GM12878 (cell line): Measurements from ENCODE around the gene AP3B1. TPM values are rescaled to one million over a fixed set of nuclear protein-coding genes. Genes with fewer than 3 reads are reported as not detected.

Experiments used
- ATAC-seq: fragments of 200-7000 bp; cut with Tn5 transposase; 3 replicates; pipeline ENCODE4 v1.9.1; 2020; ENCODE audit warnings: mild to moderate bottlenecking, moderate library complexity
- BruUV-seq: library from RNA; stranded (reverse); fragments of 400-500 nt; replicated peaks from 2 replicates; lab custom pipeline; 2021; lab: Mats Ljungman, UMichigan
- CTCF ChIA-PET: fragments of 300-600 bp; sonication (Branson Sonifier 250); formaldehyde crosslinking; extraction: SDS; loops from one replicate; lab custom pipeline; 2021; ENCODE audit warnings: inconsistent platforms; lab: Yijun Ruan, JAX
- POLR2A ChIA-PET: fragments of 350-600 bp; formaldehyde crosslinking; extraction: SDS; loops from one replicate; lab custom pipeline; 2021; ENCODE audit warnings: inconsistent platforms; lab: Charles Lee
- RAD21 ChIA-PET: fragments of 300-600 bp; sonication (Branson Sonifier 250); formaldehyde crosslinking; loops from one replicate; lab custom pipeline; 2023; ENCODE audit warnings: antibody characterized with exemption; ENCODE audit not compliant: unreplicated experiment; lab: Charles Lee
- SMC1A ChIA-PET: fragments of 300-600 bp; sonication (Branson Sonifier 250); formaldehyde crosslinking; loops from one replicate; lab custom pipeline; 2023; ENCODE audit not compliant: unreplicated experiment, uncharacterized antibody; lab: Charles Lee
- DNase-seq: peaks from one replicate; pipeline ENCODE4 v3.0.0-alpha.2; 2011; ENCODE audit warnings: low read depth, low spot score
- FAIRE-seq: peaks from 3 replicates; lab custom pipeline; 2011; peaks lifted over from hg19 to GRCh38; lab: Jason Lieb, UNC
- H2AFZ ChIP-seq: 2 replicates; pipeline ENCODE4 v1.6.0; 2011; ENCODE audit warnings: low read depth, low read length, control low read depth; ENCODE audit not compliant: control insufficient read depth
- H3K27ac ChIP-seq: 2 replicates; pipeline ENCODE4 v1.5.1; 2011; ENCODE audit warnings: control low read depth; ENCODE audit not compliant: control insufficient read depth, insufficient read depth
- H3K27me3 ChIP-seq, 2 experiments: replicated peaks in 1 of 2; 2 replicates each; pipeline versions ENCODE4 v1.6.0 to v1.6.1; 2011; ENCODE audit warnings: low read length in 1 of 2; ENCODE audit not compliant: control insufficient read depth in 2 of 2, insufficient read depth in 2 of 2
- H3K36me3 ChIP-seq, 2 experiments: 2 replicates each; pipeline ENCODE4 v1.5.1; 2011; ENCODE audit warnings: low read length in 1 of 2; ENCODE audit not compliant: control insufficient read depth in 2 of 2, insufficient read depth in 2 of 2
- H3K4me1 ChIP-seq: 2 replicates; pipeline ENCODE4 v1.6.1; 2011; ENCODE audit warnings: mild to moderate bottlenecking, low read length, moderate library complexity, mixed read lengths; ENCODE audit not compliant: control insufficient read depth, insufficient read depth
- H3K4me2 ChIP-seq: 2 replicates; pipeline ENCODE4 v1.6.0; 2011; ENCODE audit warnings: control low read depth; ENCODE audit not compliant: control insufficient read depth, insufficient read depth
- H3K4me3 ChIP-seq: fragments of 200-600 bp; sonication (generic); 2 replicates; pipeline ENCODE4 v1.5.1; 2016
- H3K79me2 ChIP-seq: 2 replicates; pipeline ENCODE4 v1.6.0; 2011; ENCODE audit warnings: low read length; ENCODE audit not compliant: control insufficient read depth, insufficient read depth
- H3K9ac ChIP-seq: 2 replicates; pipeline ENCODE4 v1.8.0; 2011; ENCODE audit warnings: low read length, control low read depth, mixed read lengths; ENCODE audit not compliant: control insufficient read depth, insufficient read depth
- H3K9me3 ChIP-seq: replicated peaks from 3 replicates; pipeline ENCODE4 v1.5.1; 2011; ENCODE audit warnings: mild to moderate bottlenecking, low read length; ENCODE audit not compliant: control insufficient read depth, insufficient read depth
- H4K20me1 ChIP-seq: 2 replicates; pipeline ENCODE4 v1.6.0; 2011; ENCODE audit not compliant: control insufficient read depth, insufficient read depth
- BACH1 ChIP-seq: fragments of 450-650 bp; IDR thresholded peaks from 2 replicates; pipeline ENCODE4 v1.6.1; 2017; ENCODE audit warnings: mild to moderate bottlenecking, borderline replicate concordance
- BHLHE40 ChIP-seq, 2 experiments: fragments of 450-650 bp in 1 of 2; IDR thresholded peaks; 2 replicates each; pipeline ENCODE4 v1.6.1; 2011 to 2017; ENCODE audit warnings: low read depth in 2 of 2, borderline replicate concordance in 1 of 2, improper control_type of control experiment in 1 of 2, low read length in 1 of 2, mild to moderate bottlenecking in 1 of 2
- BRCA1 ChIP-seq: IDR thresholded peaks from 2 replicates; pipeline ENCODE4 v1.6.1; 2011; ENCODE audit warnings: low read depth, low read length, improper control_type of control experiment
- FOS ChIP-seq: IDR thresholded peaks from 3 replicates; pipeline ENCODE4 v1.6.1; 2011; ENCODE audit warnings: borderline replicate concordance; ENCODE audit not compliant: insufficient read length; ENCODE audit errors: extremely low read depth
- FOXK2 ChIP-seq: fragments of 450-650 bp; IDR thresholded peaks from 2 replicates; pipeline ENCODE4 v1.6.1; 2017; ENCODE audit warnings: mild to moderate bottlenecking, moderate library complexity
- MYB ChIP-seq: fragments of 150-350 bp; IDR thresholded peaks from 2 replicates; pipeline ENCODE4 v1.6.1; 2014; ENCODE audit warnings: mild to moderate bottlenecking, low read depth, low read length, borderline replicate concordance
- PAX8 ChIP-seq: fragments of 450-650 bp; IDR thresholded peaks from 2 replicates; pipeline ENCODE4 v1.6.1; 2017; ENCODE audit warnings: mild to moderate bottlenecking, moderate library complexity
- POLR2AphosphoS2 ChIP-seq: IDR thresholded peaks from 2 replicates; pipeline ENCODE4 v1.6.1; 2011; ENCODE audit warnings: low read depth, mild to moderate bottlenecking, low read length, improper control_type of control experiment, moderate library complexity
- TAF1 ChIP-seq: IDR thresholded peaks from 2 replicates; pipeline ENCODE4 v1.6.1; 2011; ENCODE audit warnings: mild to moderate bottlenecking, low read depth, low read length, borderline replicate concordance
- ZBED1 ChIP-seq: IDR thresholded peaks from 2 replicates; pipeline ENCODE4 v1.6.1; 2016; ENCODE audit warnings: borderline replicate concordance
- in situ Hi-C: fragments of 300-500 bp; cut with MboI; formaldehyde crosslinking; loops from 9 replicates; pipeline ENCODE4 v1.14.3; 2018; ENCODE audit warnings: mixed read lengths
- intact Hi-C: fragments of 100-400 bp; cut with micrococcal nuclease; formaldehyde crosslinking; loops from one replicate; pipeline ENCODE4 v1.14.2; 2022; ENCODE audit not compliant: unreplicated experiment
- polyA plus RNA-seq, 11 experiments: library from polyadenylated mRNA; depleted of rRNA in 4 of 11; unstranded in 6 of 11; stranded (reverse) in 5 of 11; fragments of >200 nt; fragmentation: Nextera tagmentation in 4 of 11; fragmentation: Illumina TruSeq in 1 of 11; extraction: Ambion mirVana in 4 of 11; extraction: Trizol in 1 of 11; gene quantifications; 1 replicate in 1 of 11; 2 replicates in 10 of 11; pipeline versions ENCODE4 v1.2.1 to v1.2.3, GENCODE V29; 2011 to 2016; ENCODE audit warnings: inconsistent platforms in 2 of 11, missing spikeins in 2 of 11, low read depth in 1 of 11
- total RNA-seq, 4 experiments: library from RNA; depleted of rRNA in 3 of 4; stranded (reverse); fragments of >200 nt in 3 of 4; fragmentation: Illumina TruSeq in 1 of 4; extraction: Trizol in 1 of 4; gene quantifications; 2 replicates each; pipeline versions ENCODE4 v1.2.1 to v1.2.3, GENCODE V29; 2013 to 2021
- TF ChIP-seq, protein P1 (sequence below): IDR thresholded peaks from 2 replicates; pipeline ENCODE4 v1.6.1; 2011; ENCODE audit warnings: mild to moderate bottlenecking, low read depth, low read length, moderate library complexity; ENCODE audit not compliant: insufficient replicate concordance
- TF ChIP-seq, protein P2 (sequence below): fragments of 450-650 bp; formaldehyde crosslinking; IDR thresholded peaks from 2 replicates; pipeline ENCODE4 v1.4.0; 2022; ENCODE audit warnings: mild to moderate bottlenecking, moderate library complexity

The AP3B1 gene
- total and polyA plus RNA-seq, 10 of the 15 experiments (the other 5 are each of a cell fraction or from before 2014, with no cell fraction given), result 30.9 to 70.8 (median 46.0) TPM

DNA sequence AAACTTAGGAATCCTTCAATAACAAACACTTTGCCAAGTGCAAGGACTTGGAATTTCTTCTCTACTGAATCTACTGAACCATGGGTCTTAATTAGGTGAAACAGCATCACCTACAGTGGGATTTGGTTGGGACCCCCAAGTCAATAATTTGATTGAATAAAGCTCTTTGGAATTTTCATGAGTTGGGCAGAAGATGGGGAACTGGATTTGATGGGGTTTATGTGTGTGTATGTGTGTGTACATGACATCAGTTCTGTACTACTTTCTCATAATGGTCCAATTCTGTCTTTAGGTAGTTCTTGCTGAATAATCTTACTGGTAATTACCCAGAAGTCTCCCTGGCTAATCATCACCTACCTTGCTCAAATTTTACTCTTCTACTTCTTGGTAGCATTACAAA is 319.9 kb downstream of the AP3B1 start:
- 0 out of 4 replicates have a peak, but pooled peaks cover 0 to 4% of the 10 kb centered on the region in 2 experiments for H3K27me3 ChIP-seq
- RAD21 ChIA-PET, result interaction anchor here (1.4 to 1.6 kb wide), 2 partner anchors 37 to 414 kb away, joined by 3 to 5 read pairs; no protein-coding TSS in a partner anchor
- H2AFZ ChIP-seq, result no peak overlapping the region
- H3K4me1 ChIP-seq, result peaks cover 8% of the 10 kb centered on the region
- no peak overlapping the region for H3K27ac ChIP-seq
- DNase-seq (no peak), FAIRE-seq (no peak), ATAC-seq (no peak)
- POLR2A ChIA-PET, result interaction anchor here (0.6 kb wide), 1 partner anchor 37 kb away, joined by 3 read pairs; no protein-coding TSS in a partner anchor
- no peak overlapping the region for H3K4me3 ChIP-seq
- H4K20me1 ChIP-seq, result no peaks in the 10 kb centered on the region
- H3K36me3 ChIP-seq, result no peaks in the 10 kb centered on the region
- SMC1A ChIA-PET, result interaction anchor here (1.1 to 1.8 kb wide), 4 partner anchors 10 to 414 kb away, joined by 4 to 6 read pairs (median 5); no protein-coding TSS in a partner anchor
- no TSS peak for BruUV-seq
- H3K9me3 ChIP-seq, result no peaks in the 10 kb centered on the region
- no peak overlapping the region for H3K4me2 ChIP-seq
- CTCF ChIA-PET, result interaction anchor here (1.3 kb wide), 1 partner anchor 95 kb away, joined by 3 read pairs; no protein-coding TSS in a partner anchor
- in situ Hi-C loops (no loop called here), intact Hi-C loops (loop anchor here (5.0 to 10.0 kb wide), 4 partner anchors 110 to 412 kb away; partner anchors contain the start of gene TBCA)
- TF ChIP-seq POLR2AphosphoS2 (no peak), BHLHE40 (IDR thresholded peaks at IDR 0.05; ENCODE audit: borderline replicate concordance in 1 of 2, low read depth in 2 of 2, low read length in 1 of 2) (no peak), FOS (no peak), FOXK2 (no peak), BRCA1 (no peak), TAF1 (no peak), BACH1 (no peak), MYB (no peak), ZBED1 (no peak), PAX8 (no peak)
- TF ChIP-seq, protein P1, sequence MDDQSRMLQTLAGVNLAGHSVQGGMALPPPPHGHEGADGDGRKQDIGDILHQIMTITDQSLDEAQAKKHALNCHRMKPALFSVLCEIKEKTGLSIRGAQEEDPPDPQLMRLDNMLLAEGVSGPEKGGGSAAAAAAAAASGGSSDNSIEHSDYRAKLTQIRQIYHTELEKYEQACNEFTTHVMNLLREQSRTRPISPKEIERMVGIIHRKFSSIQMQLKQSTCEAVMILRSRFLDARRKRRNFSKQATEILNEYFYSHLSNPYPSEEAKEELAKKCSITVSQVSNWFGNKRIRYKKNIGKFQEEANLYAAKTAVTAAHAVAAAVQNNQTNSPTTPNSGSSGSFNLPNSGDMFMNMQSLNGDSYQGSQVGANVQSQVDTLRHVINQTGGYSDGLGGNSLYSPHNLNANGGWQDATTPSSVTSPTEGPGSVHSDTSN, result no peak
- TF ChIP-seq, protein P2, sequence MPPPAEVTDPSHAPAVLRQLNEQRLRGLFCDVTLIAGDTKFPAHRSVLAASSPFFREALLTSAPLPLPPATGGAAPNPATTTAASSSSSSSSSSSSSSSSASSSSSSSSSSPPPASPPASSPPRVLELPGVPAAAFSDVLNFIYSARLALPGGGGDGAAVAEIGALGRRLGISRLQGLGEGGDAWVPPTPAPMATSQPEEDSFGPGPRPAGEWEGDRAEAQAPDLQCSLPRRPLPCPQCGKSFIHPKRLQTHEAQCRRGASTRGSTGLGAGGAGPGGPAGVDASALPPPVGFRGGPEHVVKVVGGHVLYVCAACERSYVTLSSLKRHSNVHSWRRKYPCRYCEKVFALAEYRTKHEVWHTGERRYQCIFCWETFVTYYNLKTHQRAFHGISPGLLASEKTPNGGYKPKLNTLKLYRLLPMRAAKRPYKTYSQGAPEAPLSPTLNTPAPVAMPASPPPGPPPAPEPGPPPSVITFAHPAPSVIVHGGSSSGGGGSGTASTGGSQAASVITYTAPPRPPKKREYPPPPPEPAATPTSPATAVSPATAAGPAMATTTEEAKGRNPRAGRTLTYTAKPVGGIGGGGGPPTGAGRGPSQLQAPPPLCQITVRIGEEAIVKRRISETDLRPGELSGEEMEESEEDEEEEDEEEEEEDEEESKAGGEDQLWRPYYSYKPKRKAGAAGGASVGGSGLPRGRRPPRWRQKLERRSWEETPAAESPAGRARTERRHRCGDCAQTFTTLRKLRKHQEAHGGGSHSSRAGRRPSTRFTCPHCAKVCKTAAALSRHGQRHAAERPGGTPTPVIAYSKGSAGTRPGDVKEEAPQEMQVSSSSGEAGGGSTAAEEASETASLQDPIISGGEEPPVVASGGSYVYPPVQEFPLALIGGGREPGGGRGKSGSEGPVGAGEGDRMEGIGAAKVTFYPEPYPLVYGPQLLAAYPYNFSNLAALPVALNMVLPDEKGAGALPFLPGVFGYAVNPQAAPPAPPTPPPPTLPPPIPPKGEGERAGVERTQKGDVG (CRISPR knock-in tag), result no peak
- no peaks in the 10 kb centered on the region for H3K79me2 ChIP-seq
- no peak overlapping the region for H3K9ac ChIP-seq
